SK-N-SH (cell line): ENCODE results near the gene ALX1. TPM values are rescaled to one million over a fixed set of nuclear protein-coding genes. Genes with fewer than 3 reads are reported as not detected.

Source experiments
- CTCF ChIA-PET: fragments of 300-600, 350-600 bp; formaldehyde crosslinking; extraction: SDS; loops from one replicate; lab custom pipeline; 2021; lab: Yijun Ruan, JAX
- POLR2A ChIA-PET: fragments of 350-600 bp; sonication (Branson Sonifier 250); formaldehyde crosslinking; extraction: SDS; loops from one replicate; lab custom pipeline; 2020; ENCODE audit warnings: antibody characterized with exemption, inconsistent platforms; lab: Yijun Ruan, JAX
- DNase-seq: peaks from one replicate; pipeline ENCODE4 v3.0.0; 2012
- H2AFZ ChIP-seq: fragments of 200-600 bp; sonication (generic); 2 replicates; pipeline ENCODE4 v1.8.1; 2016; ENCODE audit warnings: antibody characterized with exemption, mild to moderate bottlenecking, low read depth
- H3F3A ChIP-seq: fragments of 200-600 bp; sonication (generic); replicated peaks from 2 replicates; pipeline ENCODE3; 2016; ENCODE audit warnings: antibody characterized with exemption, mild to moderate bottlenecking; ENCODE audit not compliant: insufficient read depth
- H3K27ac ChIP-seq, 2 experiments: fragments of 200-500 bp in 1 of 2; fragments of 200-600 bp in 1 of 2; sonication (Bioruptor generic) in 1 of 2; sonication (generic), shearing (Covaris generic) in 1 of 2; 2 replicates each; pipeline versions ENCODE4 v1.5.1 to v1.6.1; 2014 to 2016; ENCODE audit warnings: low read depth in 2 of 2, inconsistent platforms in 1 of 2, low read length in 1 of 2, mild to moderate bottlenecking in 1 of 2, mixed read lengths in 1 of 2
- H3K27me3 ChIP-seq: fragments of 200-600 bp; sonication (generic), shearing (Covaris generic); 2 replicates; pipeline ENCODE4 v1.6.1; 2016; ENCODE audit warnings: mixed run types; ENCODE audit not compliant: insufficient read depth
- H3K36me3 ChIP-seq, 2 experiments: fragments of 200-500 bp in 1 of 2; fragments of 200-600 bp in 1 of 2; sonication (Bioruptor generic) in 1 of 2; sonication (generic) in 1 of 2; replicated peaks in 1 of 2; 2 replicates each; pipeline versions ENCODE3 to v1.5.1; 2014 to 2016; ENCODE audit warnings: low read length in 1 of 2, mild to moderate bottlenecking in 1 of 2; ENCODE audit not compliant: insufficient read depth in 2 of 2, control insufficient read depth in 1 of 2
- H3K4me1 ChIP-seq, 2 experiments: fragments of 200-500 bp in 1 of 2; fragments of 200-600 bp in 1 of 2; sonication (Bioruptor generic) in 1 of 2; sonication (generic), shearing (Covaris generic) in 1 of 2; 2 replicates each; pipeline versions ENCODE4 v1.5.1 to v1.6.1; 2014 to 2016; ENCODE audit warnings: low read depth in 1 of 2, low read length in 1 of 2, mixed run types in 1 of 2; ENCODE audit not compliant: insufficient read depth in 2 of 2, control insufficient read depth in 1 of 2
- H3K4me2 ChIP-seq: fragments of 200-600 bp; sonication (generic), shearing (Covaris generic); 2 replicates; pipeline ENCODE4 v1.6.1; 2017; ENCODE audit warnings: mixed run types
- H3K4me3 ChIP-seq, 2 experiments: fragments of 200-500 bp in 1 of 2; fragments of 200-600 bp in 1 of 2; sonication (Bioruptor generic) in 1 of 2; sonication (generic), shearing (Covaris generic) in 1 of 2; 2 replicates each; pipeline versions ENCODE4 v1.5.1 to v1.8.1; 2014 to 2016; ENCODE audit warnings: low read depth in 2 of 2, inconsistent platforms in 1 of 2, low read length in 1 of 2, mild to moderate bottlenecking in 1 of 2, mixed read lengths in 1 of 2, moderate library complexity in 1 of 2
- H3K79me2 ChIP-seq: fragments of 200-600 bp; sonication (generic); 2 replicates; pipeline ENCODE4 v1.8.1; 2017; ENCODE audit warnings: mild to moderate bottlenecking; ENCODE audit not compliant: insufficient read depth
- H3K9ac ChIP-seq: fragments of 200-600 bp; sonication (generic); 2 replicates; pipeline ENCODE4 v1.6.1; 2017; ENCODE audit warnings: mixed run types
- H3K9me2 ChIP-seq: fragments of 200-600 bp; sonication (generic); 2 replicates; pipeline ENCODE4 v1.6.1; 2017; ENCODE audit warnings: mixed run types
- H3K9me3 ChIP-seq: fragments of 200-600 bp; sonication (generic); 2 replicates; pipeline ENCODE4 v1.6.1; 2017; ENCODE audit warnings: mixed run types, mild to moderate bottlenecking, moderate library complexity
- H4K20me1 ChIP-seq: fragments of 200-600 bp; sonication (generic); 2 replicates; pipeline ENCODE4 v1.6.1; 2017; ENCODE audit warnings: mild to moderate bottlenecking, mixed run types; ENCODE audit not compliant: insufficient read depth
- CHD2 ChIP-seq: fragments of 150-350 bp; IDR thresholded peaks from 2 replicates; pipeline ENCODE4 v1.6.1; 2018; ENCODE audit warnings: low read length; ENCODE audit not compliant: partially characterized antibody
- CTCF ChIP-seq: fragments of 200-600 bp; sonication (generic); IDR thresholded peaks from 2 replicates; pipeline ENCODE4 v1.6.1; 2017; ENCODE audit warnings: antibody characterized with exemption, mild to moderate bottlenecking, moderate library complexity
- ELF1 ChIP-seq: IDR thresholded peaks from 2 replicates; pipeline ENCODE4 v1.4.0; 2012
- FOXM1 ChIP-seq: IDR thresholded peaks from 2 replicates; pipeline ENCODE4 v1.4.0; 2012; ENCODE audit warnings: low read depth, mild to moderate bottlenecking
- GATA2 ChIP-seq: sonication (generic); formaldehyde crosslinking; IDR thresholded peaks from 2 replicates; pipeline ENCODE4 v1.5.0; 2020; ENCODE audit warnings: mild to moderate bottlenecking, missing genetic modification reagents
- IRF3 ChIP-seq: fragments of 150-350 bp; IDR thresholded peaks from 2 replicates; pipeline ENCODE4 v1.6.1; 2016; ENCODE audit warnings: mild to moderate bottlenecking, low read depth, low read length
- MAX ChIP-seq: IDR thresholded peaks from 2 replicates; pipeline ENCODE4 v1.4.0; 2012; ENCODE audit warnings: low read depth
- MXI1 ChIP-seq: IDR thresholded peaks from 2 replicates; pipeline ENCODE4 v1.6.1; 2012; ENCODE audit warnings: mild to moderate bottlenecking, low read depth, low read length, improper control_type of control experiment
- NRF1 ChIP-seq: IDR thresholded peaks from 2 replicates; pipeline ENCODE4 v1.6.1; 2012; ENCODE audit warnings: low read depth, mild to moderate bottlenecking, low read length
- RAD21 ChIP-seq: IDR thresholded peaks from 2 replicates; pipeline ENCODE4 v1.6.1; 2012; ENCODE audit warnings: mild to moderate bottlenecking, low read length
- RCOR1 ChIP-seq: fragments of 150-350 bp; IDR thresholded peaks from 2 replicates; pipeline ENCODE4 v1.6.1; 2017; ENCODE audit warnings: antibody characterized with exemption, low read length
- REST ChIP-seq: IDR thresholded peaks from 2 replicates; pipeline ENCODE4 v1.6.1; 2012; ENCODE audit warnings: mild to moderate bottlenecking, low read depth, low read length, moderate library complexity
- SMC3 ChIP-seq: IDR thresholded peaks from 2 replicates; pipeline ENCODE4 v1.6.1; 2012; ENCODE audit warnings: low read depth, low read length, improper control_type of control experiment
- TAF1 ChIP-seq: IDR thresholded peaks from 2 replicates; pipeline ENCODE4 v1.6.1; 2012; ENCODE audit warnings: low read depth, mild to moderate bottlenecking, low read length, moderate library complexity, borderline replicate concordance
- TEAD4 ChIP-seq: IDR thresholded peaks from 2 replicates; pipeline ENCODE4 v1.4.0; 2012; ENCODE audit warnings: mild to moderate bottlenecking, borderline replicate concordance; ENCODE audit not compliant: insufficient read depth
- USF2 ChIP-seq: fragments of 150-350 bp; IDR thresholded peaks from 2 replicates; pipeline ENCODE4 v1.6.1; 2017; ENCODE audit warnings: antibody characterized with exemption, low read length, low read depth, borderline replicate concordance
- YY1 ChIP-seq: IDR thresholded peaks from 2 replicates; pipeline ENCODE4 v1.4.0; 2012; ENCODE audit warnings: low read depth, mild to moderate bottlenecking
- WGBS: methylation state at CpG from one replicate; pipeline ENCODE4 v1.1.6; 2017; ENCODE audit warnings: low lambda C conversion rate; 5-methylcytosine and 5-hydroxymethylcytosine counted together
- polyA plus RNA-seq, 3 experiments: library from polyadenylated mRNA; depleted of rRNA; stranded (reverse); fragments of >200 nt; gene quantifications; 2 replicates each; pipeline ENCODE4 v1.2.3, GENCODE V29; 2012

Gene ALX1
- polyA plus RNA-seq, 1 of the 3 experiments (the other 2 are of a cell fraction) = not detected

GRCh38 chr12:85253853-85254252 is 26.2 kb upstream of the ALX1 start:
- 36% methylated on average over 4 of the region's 4 CpGs for WGBS
- Histone ChIP-seq H4K20me1 (no peaks in the 10 kb centered on the region), H3K9me3 (no peaks in the 10 kb centered on the region), H3F3A (peaks cover 3% of the 10 kb centered on the region), H3K4me2 (no peak overlapping the region), H3K4me1 (no peaks in the 10 kb centered on the region), H2AFZ (no peak overlapping the region), H3K4me3 (no peak overlapping the region), H3K27ac (no peak overlapping the region), H3K36me3 (no peaks in the 10 kb centered on the region), H3K9me2 (no peaks in the 10 kb centered on the region), H3K9ac (no peak overlapping the region), H3K27me3 (no peaks in the 10 kb centered on the region), H3K79me2 (no peaks in the 10 kb centered on the region)
- TF ChIP-seq RAD21 (no peak), RCOR1 (no peak), ELF1 (no peak), CTCF (no peak), CHD2 (no peak), IRF3 (no peak), FOXM1 (no peak), SMC3 (no peak), MAX (no peak), USF2 (no peak), MXI1 (no peak), YY1 (no peak), TEAD4 (no peak), TAF1 (no peak), GATA2 (CRISPR knock-in tag) (no peak)
- ChIA-PET CTCF (no interaction called here), POLR2A (no interaction called here)
- DNase-seq = no peak

GRCh38 chr12:85257671-85258070 is 22.3 kb upstream of the ALX1 start:
- Histone ChIP-seq H3K36me3 (no peaks in the 10 kb centered on the region), H3K9me3 (no peaks in the 10 kb centered on the region), H3K9me2 (no peaks in the 10 kb centered on the region), H2AFZ (no peak overlapping the region), H3K4me1 (no peaks in the 10 kb centered on the region), H3K4me3 (no peak overlapping the region), H3K79me2 (no peaks in the 10 kb centered on the region), H3F3A (peaks cover 3% of the 10 kb centered on the region), H3K27me3 (no peaks in the 10 kb centered on the region), H3K4me2 (no peak overlapping the region), H4K20me1 (no peaks in the 10 kb centered on the region), H3K27ac (no peak overlapping the region), H3K9ac (no peak overlapping the region)
- CTCF ChIA-PET = no interaction called here
- 83% methylated on average over 1 of the region's 1 CpG for WGBS
- no peak for DNase-seq
- POLR2A ChIA-PET = no interaction called here
- TF ChIP-seq CHD2 = no peak
- no peak for TF ChIP-seq REST
- no peak for TF ChIP-seq IRF3
- no peak for TF ChIP-seq NRF1
- no peak for TF ChIP-seq CTCF
